Measurements from ENCODE around the gene GOLGB1.

Gene GOLGB1

DNA sequence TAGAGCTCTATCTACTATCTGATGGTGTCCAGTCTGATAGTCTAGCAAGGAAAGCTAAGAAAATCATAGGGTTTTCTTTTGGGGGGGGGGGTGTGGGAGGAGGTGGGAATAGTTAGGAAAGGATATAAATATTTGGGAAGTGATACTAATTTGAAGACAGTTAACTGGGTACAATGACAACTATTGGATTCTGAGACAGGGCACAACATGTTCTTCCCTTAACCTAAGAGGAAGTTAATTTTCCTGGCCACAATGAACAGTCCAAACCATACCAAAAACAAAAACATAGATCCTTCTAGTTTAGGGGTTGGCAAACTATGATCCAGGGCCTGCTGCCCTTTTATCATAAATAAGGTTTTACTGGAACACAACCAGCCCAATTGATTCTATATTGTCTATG is 78.9 kb downstream of the GOLGB1 start:
- Histone ChIP-seq H3K27me3 (ENCODE audit: control insufficient read depth, insufficient read depth, low read length) (no peaks in the 10 kb centered on the region), H3K9ac (ENCODE audit: low read depth, low read length) (no peak overlapping the region), H3K4me2 (ENCODE audit: low read length) (no peak overlapping the region), H3K9me3 (replicated peaks; ENCODE audit: low read length) (no peaks in the 10 kb centered on the region), H3K4me1 (ENCODE audit: control insufficient read depth, insufficient read depth, low read length) (no peaks in the 10 kb centered on the region), H3K36me3 (ENCODE audit: insufficient read depth, low read length) (peaks cover 55% of the 10 kb centered on the region), H3K4me3 (ENCODE audit: low read length) (no peak overlapping the region)

DNA sequence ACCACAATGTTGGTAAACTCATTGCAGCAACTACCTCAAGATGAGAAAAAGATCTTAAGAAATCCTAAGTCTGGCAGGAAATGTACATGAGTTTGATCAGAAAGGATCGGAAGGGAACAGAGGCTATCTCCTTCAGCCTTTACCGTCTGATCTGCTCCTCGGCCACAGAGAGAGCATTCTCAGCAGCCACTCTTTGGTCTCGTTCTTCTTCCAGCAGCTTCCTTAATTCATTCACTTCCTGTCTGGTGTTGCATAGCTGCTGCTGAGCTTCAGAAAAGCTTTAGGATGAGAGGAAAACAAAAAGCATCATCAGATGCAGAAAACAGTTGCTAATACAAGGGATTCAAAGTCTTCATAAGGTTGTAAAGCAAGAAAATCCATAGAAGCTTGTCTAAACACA is 82.2 kb downstream of the GOLGB1 start:
- H3K27me3 ChIP-seq (ENCODE audit: control insufficient read depth, insufficient read depth, low read length), result no peaks in the 10 kb centered on the region
- no peak overlapping the region for H3K4me3 ChIP-seq (ENCODE audit: low read length)
- H3K9me3 ChIP-seq (replicated peaks; ENCODE audit: low read length), result no peaks in the 10 kb centered on the region
- no peak overlapping the region for H3K4me2 ChIP-seq (ENCODE audit: low read length)
- H3K9ac ChIP-seq (ENCODE audit: low read depth, low read length), result no peak overlapping the region
- no peaks in the 10 kb centered on the region for H3K4me1 ChIP-seq (ENCODE audit: control insufficient read depth, insufficient read depth, low read length)
- peaks cover 73% of the 10 kb centered on the region for H3K36me3 ChIP-seq (ENCODE audit: insufficient read depth, low read length)

DNA sequence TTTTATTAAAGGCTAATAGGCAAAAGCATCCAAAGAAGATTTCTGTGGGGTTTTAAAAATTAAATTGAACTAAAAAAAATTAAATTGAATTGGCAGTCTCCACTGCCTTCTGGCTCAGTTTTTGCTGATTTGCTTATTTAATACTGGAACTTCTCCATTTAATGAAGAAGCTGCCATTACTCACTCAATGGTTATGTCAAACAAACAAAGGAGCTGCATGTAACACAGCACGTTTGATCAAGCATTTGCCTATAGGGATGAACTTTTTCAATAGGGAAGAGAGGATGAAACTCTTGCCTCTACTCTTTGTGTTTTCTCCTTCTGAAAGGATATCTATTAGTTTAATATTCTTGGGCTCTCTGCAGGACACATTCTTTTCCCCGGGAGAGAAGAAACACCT is 84.1 kb downstream of the GOLGB1 start:
- Histone ChIP-seq H3K36me3 (ENCODE audit: insufficient read depth, low read length) (peaks cover 78% of the 10 kb centered on the region), H3K4me2 (ENCODE audit: low read length) (no peak overlapping the region), H3K9me3 (replicated peaks; ENCODE audit: low read length) (no peaks in the 10 kb centered on the region), H3K9ac (ENCODE audit: low read depth, low read length) (no peak overlapping the region), H3K4me3 (ENCODE audit: low read length) (no peak overlapping the region), H3K4me1 (ENCODE audit: control insufficient read depth, insufficient read depth, low read length) (no peaks in the 10 kb centered on the region), H3K27me3 (ENCODE audit: control insufficient read depth, insufficient read depth, low read length) (no peaks in the 10 kb centered on the region)

DNA sequence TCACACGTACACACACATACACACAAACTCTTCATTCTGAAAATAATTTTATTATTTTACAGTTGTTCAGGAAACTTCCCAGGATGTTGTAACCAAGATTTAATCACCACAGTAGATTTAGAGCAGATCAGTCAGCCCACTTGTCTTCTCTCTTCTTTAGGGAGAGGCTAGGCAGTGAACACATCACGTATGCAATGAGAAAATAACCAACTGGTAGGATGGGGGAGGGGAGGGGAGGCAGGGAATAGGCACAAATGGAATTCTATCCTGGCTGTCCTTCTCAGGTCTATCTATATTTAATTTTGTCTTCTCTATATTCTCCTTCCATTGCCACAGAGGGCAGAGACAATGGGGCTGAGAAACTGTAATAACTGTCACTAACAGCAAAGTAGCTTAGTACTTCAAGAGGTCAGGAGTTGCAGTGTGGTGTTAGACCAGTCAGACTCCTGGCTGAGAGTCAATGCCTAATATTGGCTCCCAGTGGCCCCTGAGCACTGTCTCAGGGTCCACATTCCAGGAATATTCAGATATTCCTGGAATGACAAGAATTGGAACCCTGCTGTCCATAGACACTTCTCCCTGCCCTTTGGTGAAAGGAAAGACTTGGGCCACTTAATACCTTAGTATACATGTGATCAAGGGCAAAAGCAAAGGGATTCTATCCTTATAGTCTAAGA is 86.2 kb downstream of the GOLGB1 start:
- no peak overlapping the region for H3K9ac ChIP-seq (ENCODE audit: low read depth, low read length)
- no peaks in the 10 kb centered on the region for H3K9me3 ChIP-seq (replicated peaks; ENCODE audit: low read length)
- no peak overlapping the region for H3K4me2 ChIP-seq (ENCODE audit: low read length)
- H3K27me3 ChIP-seq (ENCODE audit: control insufficient read depth, insufficient read depth, low read length), result no peaks in the 10 kb centered on the region
- H3K4me3 ChIP-seq (ENCODE audit: low read length), result no peak overlapping the region
- H3K36me3 ChIP-seq (ENCODE audit: insufficient read depth, low read length), result peaks cover 64% of the 10 kb centered on the region
- no peaks in the 10 kb centered on the region for H3K4me1 ChIP-seq (ENCODE audit: control insufficient read depth, insufficient read depth, low read length)

DNA sequence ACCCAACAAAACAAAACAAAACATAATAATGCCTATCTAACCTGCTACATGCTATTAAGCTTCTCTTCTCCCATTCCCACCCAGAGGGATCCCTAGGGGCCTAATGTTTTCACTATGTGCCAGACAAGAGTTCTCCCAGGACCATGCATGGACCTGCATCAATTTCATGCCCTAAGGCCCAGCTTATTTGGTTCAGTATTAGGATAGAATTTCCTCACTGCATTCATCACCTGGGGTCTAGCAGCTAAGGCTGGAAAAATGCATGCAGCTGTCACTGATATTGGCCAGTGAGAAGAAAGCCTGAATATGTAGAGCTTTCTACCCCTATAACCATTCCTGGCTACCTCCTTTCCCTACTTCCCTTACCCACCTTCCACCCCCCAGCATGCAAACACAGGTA is 86.8 kb downstream of the GOLGB1 start:
- H3K4me1 ChIP-seq (ENCODE audit: control insufficient read depth, insufficient read depth, low read length), result no peaks in the 10 kb centered on the region
- H3K9ac ChIP-seq (ENCODE audit: low read depth, low read length), result no peak overlapping the region
- H3K9me3 ChIP-seq (replicated peaks; ENCODE audit: low read length), result no peaks in the 10 kb centered on the region
- no peak overlapping the region for H3K4me2 ChIP-seq (ENCODE audit: low read length)
- H3K4me3 ChIP-seq (ENCODE audit: low read length), result no peak overlapping the region
- H3K27me3 ChIP-seq (ENCODE audit: control insufficient read depth, insufficient read depth, low read length), result no peaks in the 10 kb centered on the region
- H3K36me3 ChIP-seq (ENCODE audit: insufficient read depth, low read length), result peaks cover 60% of the 10 kb centered on the region

GRCh38 chr3:121661376-121661775 is 88.2 kb downstream of the GOLGB1 start:
- H3K36me3 ChIP-seq (ENCODE audit: insufficient read depth, low read length), result peaks cover 47% of the 10 kb centered on the region
- H3K27me3 ChIP-seq (ENCODE audit: control insufficient read depth, insufficient read depth, low read length), result no peaks in the 10 kb centered on the region
- no peak overlapping the region for H3K4me2 ChIP-seq (ENCODE audit: low read length)
- no peak overlapping the region for H3K9ac ChIP-seq (ENCODE audit: low read depth, low read length)
- no peaks in the 10 kb centered on the region for H3K4me1 ChIP-seq (ENCODE audit: control insufficient read depth, insufficient read depth, low read length)
- no peaks in the 10 kb centered on the region for H3K9me3 ChIP-seq (replicated peaks; ENCODE audit: low read length)
- no peak overlapping the region for H3K4me3 ChIP-seq (ENCODE audit: low read length)

DNA sequence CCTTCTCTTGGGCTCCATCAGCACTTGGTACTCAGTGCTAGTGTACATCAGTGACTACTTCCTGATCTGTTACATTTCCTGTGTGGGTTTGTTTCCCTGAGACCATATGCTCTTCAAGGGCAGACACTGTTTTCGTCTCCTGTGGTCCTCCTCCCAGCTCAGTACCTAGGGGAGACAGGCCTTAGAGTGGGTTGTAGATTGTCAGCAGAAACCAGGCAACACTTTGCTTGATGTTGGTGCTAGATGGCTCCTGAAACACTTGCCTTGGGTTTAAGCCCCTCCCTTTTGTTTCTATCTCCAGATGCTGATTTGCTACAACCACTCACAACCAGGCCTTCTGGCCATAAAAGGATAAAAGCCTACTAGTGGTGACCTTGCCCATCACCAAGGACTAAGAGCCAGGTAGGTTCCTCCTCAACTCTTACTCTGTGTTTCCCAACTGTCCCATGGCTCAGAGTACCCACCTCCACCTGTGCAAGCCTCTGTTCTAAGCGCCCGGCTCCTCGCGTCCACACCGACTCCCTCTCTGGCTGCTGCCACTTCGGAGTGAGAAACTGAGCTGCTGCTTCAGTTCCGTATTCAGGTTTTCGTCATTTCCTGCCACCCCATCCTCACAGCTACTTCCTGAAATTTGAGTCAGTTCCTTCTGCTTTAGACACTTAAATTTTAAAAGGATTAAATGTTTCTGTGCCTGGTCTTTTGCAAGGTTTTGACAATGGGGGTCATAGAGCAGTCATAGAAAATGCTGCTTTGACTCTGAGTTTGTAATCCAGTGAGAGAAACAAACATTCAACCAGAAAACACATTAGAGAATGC is 89.0 kb downstream of the GOLGB1 start, which contains the start of gene HCLS1:
TSS of gene HCLS1 (minus strand) at position 548 of the 816 bp plus-strand sequence. CDS start 2,556 bp downstream, outside the sequence.
- Histone ChIP-seq H3K36me3 (ENCODE audit: insufficient read depth, low read length) (peaks cover 39% of the 10 kb centered on the region), H3K27me3 (ENCODE audit: control insufficient read depth, insufficient read depth, low read length) (no peaks in the 10 kb centered on the region), H3K9me3 (replicated peaks; ENCODE audit: low read length) (no peaks in the 10 kb centered on the region), H3K9ac (ENCODE audit: low read depth, low read length) (no peak within 1 kb of the TSS), H3K4me3 (ENCODE audit: low read length) (no peak within 1 kb of the TSS), H3K4me1 (ENCODE audit: control insufficient read depth, insufficient read depth, low read length) (no peaks in the 10 kb centered on the region), H3K4me2 (ENCODE audit: low read length) (no peak within 1 kb of the TSS)

DNA sequence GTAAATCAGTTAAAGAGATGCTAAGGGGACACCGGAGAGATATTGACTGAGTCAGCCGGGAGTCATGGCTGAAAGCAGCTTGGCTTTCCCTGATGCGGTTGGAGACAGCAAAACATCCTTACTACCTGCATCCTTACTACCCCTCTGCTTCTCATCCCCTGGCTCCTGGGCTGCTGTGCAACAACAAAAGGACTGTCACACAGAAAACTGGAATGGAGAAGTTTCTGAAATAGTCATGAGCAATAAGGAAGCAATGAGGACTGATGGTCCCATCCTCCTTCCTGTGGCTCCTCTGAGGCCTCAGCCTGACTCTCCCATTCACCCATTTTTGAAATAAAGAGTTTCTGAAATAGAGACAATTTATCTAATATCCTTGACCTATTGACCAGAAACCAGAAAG is 90.0 kb downstream of the GOLGB1 start:
- H3K36me3 ChIP-seq (ENCODE audit: insufficient read depth, low read length), result peaks cover 30% of the 10 kb centered on the region
- no peaks in the 10 kb centered on the region for H3K9me3 ChIP-seq (replicated peaks; ENCODE audit: low read length)
- H3K4me3 ChIP-seq (ENCODE audit: low read length), result no peak overlapping the region
- no peak overlapping the region for H3K9ac ChIP-seq (ENCODE audit: low read depth, low read length)
- H3K4me1 ChIP-seq (ENCODE audit: control insufficient read depth, insufficient read depth, low read length), result no peaks in the 10 kb centered on the region
- no peak overlapping the region for H3K4me2 ChIP-seq (ENCODE audit: low read length)
- no peaks in the 10 kb centered on the region for H3K27me3 ChIP-seq (ENCODE audit: control insufficient read depth, insufficient read depth, low read length)

DNA sequence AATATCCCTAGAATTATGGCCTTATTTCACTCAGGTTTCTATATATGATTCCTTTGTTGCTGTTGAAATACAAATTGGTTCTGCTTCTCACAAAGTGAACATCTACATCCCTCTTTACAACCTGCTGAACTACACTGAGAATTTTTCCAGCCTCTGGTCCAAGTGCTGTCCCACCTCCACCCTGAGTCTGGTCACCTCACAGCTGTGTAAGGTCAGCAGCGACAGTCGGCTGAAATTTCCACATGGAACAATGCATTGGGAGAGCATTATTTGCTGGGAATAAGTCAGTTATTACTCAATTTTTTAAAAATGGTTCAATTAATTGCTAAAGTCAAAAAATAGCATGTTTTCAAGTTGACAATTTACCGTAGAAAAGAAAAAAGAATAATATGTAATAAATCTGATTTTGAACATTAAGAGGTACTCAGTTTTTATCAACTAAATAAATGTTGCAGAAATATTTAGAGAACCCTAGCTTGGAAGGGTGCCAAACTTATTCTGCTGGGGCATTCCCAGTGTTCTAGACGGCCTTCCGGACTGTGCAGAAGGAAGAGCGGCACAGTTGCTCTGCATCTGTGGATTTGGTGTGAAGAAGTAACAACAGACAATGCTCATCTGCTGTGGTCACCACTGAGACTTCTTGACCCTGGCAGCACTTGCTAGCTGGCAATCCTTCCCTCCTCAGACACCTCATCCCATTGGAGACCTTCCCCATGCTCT is 90.7 kb downstream of the GOLGB1 start:
- Histone ChIP-seq H3K27me3 (ENCODE audit: control insufficient read depth, insufficient read depth, low read length) (no peaks in the 10 kb centered on the region), H3K9me3 (replicated peaks; ENCODE audit: low read length) (no peaks in the 10 kb centered on the region), H3K4me1 (ENCODE audit: control insufficient read depth, insufficient read depth, low read length) (no peaks in the 10 kb centered on the region), H3K4me2 (ENCODE audit: low read length) (no peak overlapping the region), H3K4me3 (ENCODE audit: low read length) (no peak overlapping the region), H3K9ac (ENCODE audit: low read depth, low read length) (no peak overlapping the region), H3K36me3 (ENCODE audit: insufficient read depth, low read length) (peaks cover 23% of the 10 kb centered on the region)

- H3K4me3 ChIP-seq (ENCODE audit: low read length), result no peak overlapping the region
- no peak overlapping the region for H3K4me2 ChIP-seq (ENCODE audit: low read length)
- H3K9ac ChIP-seq (ENCODE audit: low read depth, low read length), result no peak overlapping the region
- no peaks in the 10 kb centered on the region for H3K9me3 ChIP-seq (replicated peaks; ENCODE audit: low read length)
- H3K36me3 ChIP-seq (ENCODE audit: insufficient read depth, low read length), result no peaks in the 10 kb centered on the region
- peaks cover 7% of the 10 kb centered on the region for H3K4me1 ChIP-seq (ENCODE audit: control insufficient read depth, insufficient read depth, low read length)
- H3K27me3 ChIP-seq (ENCODE audit: control insufficient read depth, insufficient read depth, low read length), result no peaks in the 10 kb centered on the region
These were observed 94.8 kb downstream of the GOLGB1 start for GRCh38 chr3:121654493-121655385.

- peaks cover 7% of the 10 kb centered on the region for H3K4me1 ChIP-seq (ENCODE audit: control insufficient read depth, insufficient read depth, low read length)
- no peaks in the 10 kb centered on the region for H3K27me3 ChIP-seq (ENCODE audit: control insufficient read depth, insufficient read depth, low read length)
- H3K9ac ChIP-seq (ENCODE audit: low read depth, low read length), result no peak overlapping the region
- no peaks in the 10 kb centered on the region for H3K36me3 ChIP-seq (ENCODE audit: insufficient read depth, low read length)
- H3K9me3 ChIP-seq (replicated peaks; ENCODE audit: low read length), result no peaks in the 10 kb centered on the region
- H3K4me2 ChIP-seq (ENCODE audit: low read length), result no peak overlapping the region
- H3K4me3 ChIP-seq (ENCODE audit: low read length), result no peak overlapping the region
These were observed 97.9 kb downstream of the GOLGB1 start for GRCh38 chr3:121651684-121652083.

All from skeletal muscle satellite cell (primary cell).